ENCODE results near the gene PXN. TPM values are rescaled to one million over a fixed set of nuclear protein-coding genes. Genes with fewer than 3 reads are reported as not detected.

Gene PXN
- total RNA-seq, 4 donors from 2014 or later: 54.1 to 93.1 (median 65.0) TPM

DNA sequence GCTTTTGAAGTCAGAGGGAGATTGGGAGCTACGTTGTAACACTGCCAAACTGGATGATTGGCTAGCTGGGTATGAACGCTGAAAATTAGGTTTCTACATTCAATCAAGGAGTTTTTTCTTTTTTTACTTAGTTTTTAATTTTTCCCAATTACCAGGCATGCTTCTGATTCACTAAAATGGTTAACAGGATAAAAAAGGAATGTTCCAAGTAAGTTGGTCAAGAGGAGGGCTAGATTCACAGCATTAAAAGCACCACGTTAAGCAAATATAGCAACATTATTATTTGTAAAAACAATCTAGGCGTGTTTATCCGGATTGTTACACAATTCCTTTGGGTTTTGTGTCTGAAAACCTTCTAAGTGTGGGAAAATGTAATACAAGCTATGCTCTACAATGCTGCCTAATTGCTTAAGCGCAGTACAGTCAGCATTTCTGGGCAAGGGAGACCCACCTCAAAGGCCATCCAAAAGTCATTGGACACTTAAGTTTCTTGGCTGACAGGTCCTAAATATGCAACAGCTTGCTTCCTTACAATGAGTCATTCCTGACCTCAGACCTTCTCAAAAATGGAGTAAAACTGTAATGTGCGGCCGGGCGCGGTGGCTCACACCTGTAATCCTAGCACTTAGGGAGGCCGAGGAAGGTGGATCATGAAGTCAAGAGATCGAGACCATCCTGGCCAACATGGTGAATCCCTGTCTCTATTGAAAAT lies 65.8 kb downstream of the PXN start:
- TF ChIP-seq, protein P1, sequence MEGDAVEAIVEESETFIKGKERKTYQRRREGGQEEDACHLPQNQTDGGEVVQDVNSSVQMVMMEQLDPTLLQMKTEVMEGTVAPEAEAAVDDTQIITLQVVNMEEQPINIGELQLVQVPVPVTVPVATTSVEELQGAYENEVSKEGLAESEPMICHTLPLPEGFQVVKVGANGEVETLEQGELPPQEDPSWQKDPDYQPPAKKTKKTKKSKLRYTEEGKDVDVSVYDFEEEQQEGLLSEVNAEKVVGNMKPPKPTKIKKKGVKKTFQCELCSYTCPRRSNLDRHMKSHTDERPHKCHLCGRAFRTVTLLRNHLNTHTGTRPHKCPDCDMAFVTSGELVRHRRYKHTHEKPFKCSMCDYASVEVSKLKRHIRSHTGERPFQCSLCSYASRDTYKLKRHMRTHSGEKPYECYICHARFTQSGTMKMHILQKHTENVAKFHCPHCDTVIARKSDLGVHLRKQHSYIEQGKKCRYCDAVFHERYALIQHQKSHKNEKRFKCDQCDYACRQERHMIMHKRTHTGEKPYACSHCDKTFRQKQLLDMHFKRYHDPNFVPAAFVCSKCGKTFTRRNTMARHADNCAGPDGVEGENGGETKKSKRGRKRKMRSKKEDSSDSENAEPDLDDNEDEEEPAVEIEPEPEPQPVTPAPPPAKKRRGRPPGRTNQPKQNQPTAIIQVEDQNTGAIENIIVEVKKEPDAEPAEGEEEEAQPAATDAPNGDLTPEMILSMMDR (IDR thresholded peaks at IDR 0.05; ENCODE audit: low read depth): no peak

DNA sequence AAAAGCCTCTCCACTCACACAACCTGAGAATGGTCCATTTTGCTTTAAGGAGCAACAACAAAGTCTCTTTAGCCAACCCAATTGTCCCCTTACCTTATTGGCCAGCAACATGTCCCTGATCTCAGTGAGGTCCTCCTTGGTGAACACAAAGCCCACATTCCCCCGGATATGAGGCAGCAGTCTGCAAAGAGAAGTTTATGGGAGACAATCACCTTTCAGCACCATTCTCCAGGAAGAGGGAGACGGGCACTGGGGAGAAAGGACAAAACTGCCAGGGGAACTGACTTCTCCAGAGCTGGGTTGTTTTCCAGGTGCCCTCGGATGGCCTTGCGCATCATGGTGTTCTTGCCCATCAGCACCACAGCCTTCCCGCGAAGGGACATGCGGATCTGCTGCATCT lies 66.5 kb downstream of the PXN start:
- TF ChIP-seq, protein P1 (IDR thresholded peaks at IDR 0.05; ENCODE audit: low read depth): no peak

DNA sequence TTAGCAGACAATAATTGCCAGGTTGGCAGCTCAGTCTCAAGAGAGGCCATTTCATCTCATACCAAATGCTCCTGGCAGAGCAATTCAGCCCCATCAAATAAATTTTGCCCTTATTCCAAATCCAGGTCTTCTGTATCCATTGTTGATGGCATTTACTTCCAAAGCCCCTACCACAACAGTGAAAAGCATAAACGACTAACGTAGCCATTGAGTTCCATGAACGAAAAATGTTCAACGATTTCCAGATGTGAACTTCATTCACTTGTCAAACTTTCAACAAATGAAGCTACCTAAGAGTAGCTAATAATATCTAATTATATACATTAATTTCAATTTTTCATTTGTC lies 68.0 kb downstream of the PXN start:
- TF ChIP-seq, protein P1 (IDR thresholded peaks at IDR 0.05; ENCODE audit: low read depth): no peak

DNA sequence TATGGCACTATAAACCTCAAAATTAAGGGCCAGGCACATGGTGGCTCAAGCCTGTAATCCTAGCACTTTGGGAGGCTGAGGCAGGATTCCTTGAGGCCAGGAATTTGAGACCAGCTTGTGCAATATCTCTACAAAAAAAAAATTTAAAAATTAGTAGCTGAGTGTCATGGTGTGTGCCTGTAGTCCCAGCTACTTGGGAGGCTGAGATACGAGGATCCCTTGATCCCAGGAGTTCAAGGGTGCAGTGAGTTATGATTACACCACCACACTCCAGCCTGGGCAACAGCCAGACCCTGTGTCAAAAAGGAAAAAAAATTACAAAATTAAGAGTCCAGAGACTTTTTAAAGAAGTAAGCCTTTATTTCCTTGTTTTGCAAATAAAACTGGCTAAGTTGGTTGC lies 69.2 kb downstream of the PXN start:
- TF ChIP-seq, protein P1 (IDR thresholded peaks at IDR 0.05; ENCODE audit: low read depth): no peak

DNA sequence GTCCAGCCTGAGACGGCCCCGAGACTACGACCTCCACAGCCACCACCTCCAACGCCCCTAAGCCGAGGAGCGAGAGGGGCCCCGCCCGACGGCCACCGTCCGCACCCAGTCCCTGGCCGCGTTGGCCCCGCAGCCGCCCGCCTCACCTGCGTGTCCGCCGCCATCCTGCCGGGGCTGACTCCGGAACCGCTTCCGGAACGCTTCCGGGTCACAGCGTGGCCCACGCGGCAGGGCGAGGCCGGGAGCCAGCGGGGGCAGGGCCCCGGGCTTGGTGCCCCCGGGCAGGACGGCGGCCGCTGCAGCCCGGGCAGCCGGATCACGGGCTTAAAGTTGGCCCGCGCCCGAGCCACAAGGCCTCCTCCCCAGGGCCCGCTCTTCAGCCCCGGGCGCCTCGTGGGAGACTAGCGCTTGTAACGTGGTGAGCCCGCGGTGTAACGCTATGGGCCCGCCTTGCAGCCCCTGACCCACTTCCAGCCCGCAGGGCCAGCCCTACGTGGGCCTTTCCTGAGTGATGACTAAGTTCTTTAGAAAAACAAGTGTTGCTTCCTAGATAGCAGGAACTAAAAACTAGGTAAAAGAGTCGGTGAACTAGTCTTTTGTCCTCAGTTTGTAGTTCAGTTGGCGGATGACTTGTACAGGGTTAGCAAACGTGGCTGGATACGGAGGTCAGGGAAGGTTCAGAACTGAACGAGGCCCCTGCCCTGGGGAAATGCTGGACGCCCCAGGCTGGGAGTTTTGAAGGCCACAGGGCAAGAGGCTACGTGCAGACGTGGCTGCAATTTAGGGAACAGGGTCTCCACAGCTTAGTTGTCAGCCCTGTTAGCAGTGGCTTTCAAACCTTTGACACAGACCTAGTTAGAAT lies 70.8 kb downstream of the PXN start, which contains the start of gene GCN1:
Gene GCN1 (minus strand): TSS at position 182 of the 862 bp plus-strand sequence. CDS start 18 bp downstream, at position 164.
- TF ChIP-seq, protein P1 (IDR thresholded peaks at IDR 0.05; ENCODE audit: low read depth): no peak

DNA sequence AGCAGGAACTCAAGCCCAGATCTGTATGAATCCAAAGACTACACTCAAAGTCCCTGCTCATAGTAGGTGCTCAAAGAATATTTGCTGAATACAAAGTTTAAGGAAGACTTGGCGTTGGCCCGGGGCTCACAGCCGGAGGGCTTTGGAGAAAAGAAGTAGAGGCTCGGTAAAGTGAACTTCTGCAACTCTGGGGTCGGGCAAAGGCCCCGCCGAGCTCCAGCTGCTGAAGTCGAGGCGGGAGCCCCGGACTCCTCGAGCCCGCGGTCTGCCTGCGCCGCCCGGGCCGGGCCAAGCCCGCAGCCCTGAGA lies 71.3 kb downstream of the PXN start:
- TF ChIP-seq, protein P1 (IDR thresholded peaks at IDR 0.05; ENCODE audit: low read depth): no peak

DNA sequence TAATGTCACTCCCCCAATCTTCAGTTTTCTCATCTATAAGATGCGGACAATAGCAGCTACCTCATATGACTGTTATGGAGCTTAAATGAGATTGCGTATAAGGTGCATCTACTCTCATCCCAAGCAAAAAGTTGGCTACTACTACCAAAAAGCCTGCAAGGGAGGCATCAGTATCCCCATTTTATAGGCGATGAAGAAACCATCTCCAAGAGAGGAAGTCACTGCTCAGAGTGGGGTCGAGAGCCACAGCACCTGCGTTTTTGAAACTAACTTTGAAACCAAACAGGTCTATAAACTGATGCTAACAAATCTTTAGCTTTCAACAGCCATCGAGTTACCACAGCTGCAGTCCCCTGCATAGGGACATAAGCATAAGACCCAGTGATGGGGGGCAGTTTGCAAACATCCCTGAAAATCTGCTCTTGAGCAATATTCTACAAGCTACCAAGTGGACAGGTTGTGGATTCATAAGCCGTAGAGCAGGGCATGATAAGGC lies 74.5 kb downstream of the PXN start:
- TF ChIP-seq, protein P1 (IDR thresholded peaks at IDR 0.05; ENCODE audit: low read depth): no peak
